Measurements from ENCODE around the gene ATF6B.

The ATF6B gene

GRCh38 chr6:32118782-32119628 lies 9.0 kb downstream of the ATF6B start:
- FAIRE-seq (peak; percentile 33), DNase-seq (ENCODE audit: insufficient read length, low spot score) (peak; percentile 74)
- no peak for TF ChIP-seq PAX5 (IDR thresholded peaks at IDR 0.05; ENCODE audit: insufficient read depth, low read length, severe bottlenecking)
- TF ChIP-seq SPI1 (IDR thresholded peaks at IDR 0.05; ENCODE audit: low read depth, low read length), result no peak
- no peak for TF ChIP-seq TAF1 (IDR thresholded peaks at IDR 0.05; ENCODE audit: low read depth, low read length)
- TF ChIP-seq POLR2AphosphoS5 (IDR thresholded peaks at IDR 0.05; ENCODE audit: low read depth, low read length), result no peak
- TF ChIP-seq POU2F2 (IDR thresholded peaks at IDR 0.05; ENCODE audit: low read depth, low read length), result no peak

GRCh38 chr6:32117461-32117860 lies 10.6 kb downstream of the ATF6B start:
- no peak for FAIRE-seq
- no peak for TF ChIP-seq PAX5 (IDR thresholded peaks at IDR 0.05; ENCODE audit: insufficient read depth, low read length, severe bottlenecking)
- no peak for TF ChIP-seq TAF1 (IDR thresholded peaks at IDR 0.05; ENCODE audit: low read depth, low read length)
- no peak for TF ChIP-seq POLR2A (IDR thresholded peaks at IDR 0.05; ENCODE audit: low read depth, low read length)
- TF ChIP-seq POLR2AphosphoS5 (IDR thresholded peaks at IDR 0.05; ENCODE audit: low read depth, low read length), result no peak
- no peak for TF ChIP-seq SPI1 (IDR thresholded peaks at IDR 0.05; ENCODE audit: low read depth, low read length)
- TF ChIP-seq POU2F2 (IDR thresholded peaks at IDR 0.05; ENCODE audit: low read depth, low read length), result no peak
- no peak for DNase-seq (ENCODE audit: insufficient read length, low spot score)

- FAIRE-seq (no peak), DNase-seq (ENCODE audit: insufficient read length, low spot score) (no peak)
- TF ChIP-seq TAF1 (IDR thresholded peaks at IDR 0.05; ENCODE audit: low read depth, low read length) (no peak), POLR2AphosphoS5 (IDR thresholded peaks at IDR 0.05; ENCODE audit: low read depth, low read length) (no peak), POLR2A (IDR thresholded peaks at IDR 0.05; ENCODE audit: low read depth, low read length) (no peak), POU2F2 (IDR thresholded peaks at IDR 0.05; ENCODE audit: low read depth, low read length) (no peak), PAX5 (IDR thresholded peaks at IDR 0.05; ENCODE audit: insufficient read depth, low read length, severe bottlenecking) (no peak), SPI1 (IDR thresholded peaks at IDR 0.05; ENCODE audit: low read depth, low read length) (no peak)
Observed at GRCh38 chr6:32116674-32117073, 11.4 kb downstream of the ATF6B start.

- FAIRE-seq (no peak), DNase-seq (ENCODE audit: insufficient read length, low spot score) (no peak)
- TF ChIP-seq SPI1 (IDR thresholded peaks at IDR 0.05; ENCODE audit: low read depth, low read length) (no peak), POU2F2 (IDR thresholded peaks at IDR 0.05; ENCODE audit: low read depth, low read length) (no peak), TAF1 (IDR thresholded peaks at IDR 0.05; ENCODE audit: low read depth, low read length) (no peak), POLR2AphosphoS5 (IDR thresholded peaks at IDR 0.05; ENCODE audit: low read depth, low read length) (no peak), PAX5 (IDR thresholded peaks at IDR 0.05; ENCODE audit: insufficient read depth, low read length, severe bottlenecking) (no peak), POLR2A (IDR thresholded peaks at IDR 0.05; ENCODE audit: low read depth, low read length) (no peak)
Observed at GRCh38 chr6:32115623-32116022, 12.4 kb downstream of the ATF6B start.

- no peak for DNase-seq (ENCODE audit: insufficient read length, low spot score)
- TF ChIP-seq POLR2AphosphoS5 (IDR thresholded peaks at IDR 0.05; ENCODE audit: low read depth, low read length), result no peak
- no peak for TF ChIP-seq SPI1 (IDR thresholded peaks at IDR 0.05; ENCODE audit: low read depth, low read length)
- TF ChIP-seq POU2F2 (IDR thresholded peaks at IDR 0.05; ENCODE audit: low read depth, low read length), result no peak
- no peak for TF ChIP-seq POLR2A (IDR thresholded peaks at IDR 0.05; ENCODE audit: low read depth, low read length)
- no peak for TF ChIP-seq PAX5 (IDR thresholded peaks at IDR 0.05; ENCODE audit: insufficient read depth, low read length, severe bottlenecking)
- no peak for TF ChIP-seq TAF1 (IDR thresholded peaks at IDR 0.05; ENCODE audit: low read depth, low read length)
- FAIRE-seq, result no peak
Observed at GRCh38 chr6:32114796-32115195, 13.2 kb downstream of the ATF6B start.

- FAIRE-seq, result no peak
- TF ChIP-seq POLR2A (IDR thresholded peaks at IDR 0.05; ENCODE audit: low read depth, low read length) (0 out of 2 replicates have a peak, but pooled peaks have one; percentile 43), PAX5 (IDR thresholded peaks at IDR 0.05; ENCODE audit: insufficient read depth, low read length, severe bottlenecking) (no peak)
- no peak for DNase-seq (ENCODE audit: insufficient read length, low spot score)
Observed at GRCh38 chr6:32113386-32114352, 14.4 kb downstream of the ATF6B start.

- no peak for FAIRE-seq
Observed at GRCh38 chr6:32112431-32112980, 15.5 kb downstream of the ATF6B start.

GRCh38 chr6:32111424-32112066 lies 16.5 kb downstream of the ATF6B start:
- TF ChIP-seq SPI1 (IDR thresholded peaks at IDR 0.05; ENCODE audit: low read depth, low read length) (no peak), TAF1 (IDR thresholded peaks at IDR 0.05; ENCODE audit: low read depth, low read length) (no peak), PAX5 (IDR thresholded peaks at IDR 0.05; ENCODE audit: insufficient read depth, low read length, severe bottlenecking) (no peak), POLR2AphosphoS5 (IDR thresholded peaks at IDR 0.05; ENCODE audit: low read depth, low read length) (no peak), POLR2A (IDR thresholded peaks at IDR 0.05; ENCODE audit: low read depth, low read length) (no peak), POU2F2 (IDR thresholded peaks at IDR 0.05; ENCODE audit: low read depth, low read length) (no peak)
- DNase-seq (ENCODE audit: insufficient read length, low spot score) (no peak), FAIRE-seq (no peak)

More at GRCh38 chr6:32112431-32112980, 15.5 kb downstream of the ATF6B start:
- DNase-seq (ENCODE audit: insufficient read length, low spot score), result no peak
- TF ChIP-seq POLR2A (IDR thresholded peaks at IDR 0.05; ENCODE audit: low read depth, low read length) (no peak), TAF1 (IDR thresholded peaks at IDR 0.05; ENCODE audit: low read depth, low read length) (no peak), POLR2AphosphoS5 (IDR thresholded peaks at IDR 0.05; ENCODE audit: low read depth, low read length) (no peak), PAX5 (IDR thresholded peaks at IDR 0.05; ENCODE audit: insufficient read depth, low read length, severe bottlenecking) (no peak), SPI1 (IDR thresholded peaks at IDR 0.05; ENCODE audit: low read depth, low read length) (no peak), POU2F2 (IDR thresholded peaks at IDR 0.05; ENCODE audit: low read depth, low read length) (no peak)
